H1 (cell line): ENCODE data around the gene LSG1. TPM values are rescaled to one million over a fixed set of nuclear protein-coding genes. Genes with fewer than 3 reads are reported as not detected.

ENCODE experiments used
- CTCF ChIA-PET: fragments of 300-600 bp; sonication (Branson Sonifier 250); formaldehyde crosslinking; loops from one replicate; lab custom pipeline; 2021; ENCODE audit not compliant: partially characterized antibody; lab: Charles Lee
- POLR2A ChIA-PET: fragments of 300-600 bp; sonication (Branson Sonifier 250); formaldehyde crosslinking; loops from one replicate; lab custom pipeline; 2021; ENCODE audit warnings: inconsistent platforms; ENCODE audit not compliant: partially characterized antibody; lab: Charles Lee
- DNase-seq, 2 experiments: peaks; one replicate each; pipeline versions ENCODE4 v3.0.0 to v3.0.0-alpha.2; 2010 to 2022; ENCODE audit warnings: low spot score in 2 of 2, low read depth in 1 of 2, mixed read lengths in 1 of 2
- FAIRE-seq: peaks from 2 replicates; lab custom pipeline; 2011; peaks lifted over from hg19 to GRCh38; lab: Jason Lieb, UNC
- H2AFZ ChIP-seq: 2 replicates; pipeline ENCODE4 v1.8.1; 2012; ENCODE audit warnings: low read length, inconsistent platforms
- H2AK5ac ChIP-seq: 2 replicates; pipeline ENCODE4 v1.6.1; 2013; ENCODE audit warnings: low read depth, low read length
- H2BK120ac ChIP-seq: replicated peaks from 2 replicates; pipeline ENCODE3; 2013; ENCODE audit warnings: low read depth, low read length, inconsistent platforms
- H2BK12ac ChIP-seq: 2 replicates; pipeline ENCODE4 v1.6.1; 2013; ENCODE audit warnings: low read depth, low read length
- H2BK15ac ChIP-seq: 2 replicates; pipeline ENCODE4 v1.6.1; 2013; ENCODE audit warnings: low read length
- H2BK20ac ChIP-seq: 2 replicates; pipeline ENCODE4 v1.6.1; 2013; ENCODE audit warnings: low read length
- H2BK5ac ChIP-seq: 2 replicates; pipeline ENCODE4 v1.6.1; 2013; ENCODE audit warnings: low read depth, low read length
- H3K14ac ChIP-seq: 2 replicates; pipeline ENCODE4 v1.6.1; 2013; ENCODE audit warnings: inconsistent platforms; ENCODE audit not compliant: insufficient read length
- H3K18ac ChIP-seq: 2 replicates; pipeline ENCODE4 v1.6.1; 2013; ENCODE audit warnings: low read length; ENCODE audit errors: extremely low read depth
- H3K23ac ChIP-seq: 2 replicates; pipeline ENCODE4 v1.6.1; 2013; ENCODE audit warnings: inconsistent platforms; ENCODE audit not compliant: insufficient read length
- H3K23me2 ChIP-seq: 2 replicates; pipeline ENCODE4 v1.6.1; 2013; ENCODE audit warnings: low read depth, low read length
- H3K27ac ChIP-seq: 2 replicates; pipeline ENCODE4 v1.6.1; 2011; ENCODE audit warnings: low read depth, low read length, inconsistent platforms
- H3K27me3 ChIP-seq, 4 experiments: replicated peaks in 1 of 4; 1 replicate in 1 of 4; 2 replicates in 3 of 4; pipeline versions ENCODE4 v1.6.1 to v1.8.1; 2011 to 2013; ENCODE audit warnings: low read length in 3 of 4, mild to moderate bottlenecking in 3 of 4, inconsistent platforms in 2 of 4, mixed read lengths in 2 of 4, moderate library complexity in 1 of 4; ENCODE audit not compliant: control insufficient read depth in 3 of 4, insufficient read depth in 3 of 4; ENCODE audit errors: extremely low read depth in 1 of 4
- H3K36me3 ChIP-seq, 4 experiments: 2 replicates each; pipeline versions ENCODE4 v1.6.1 to v1.8.1; 2011 to 2013; ENCODE audit warnings: mild to moderate bottlenecking in 4 of 4, low read length in 3 of 4, moderate library complexity in 2 of 4, control low read depth in 1 of 4, inconsistent platforms in 1 of 4; ENCODE audit not compliant: insufficient read depth in 4 of 4, control insufficient read depth in 2 of 4
- H3K4ac ChIP-seq: replicated peaks from 2 replicates; pipeline ENCODE3; 2013; ENCODE audit warnings: low read length, low read depth, mixed read lengths, inconsistent platforms; ENCODE audit not compliant: insufficient read length
- H3K4me1 ChIP-seq, 4 experiments: replicated peaks in 1 of 4; 1 replicate in 1 of 4; 2 replicates in 3 of 4; pipeline versions ENCODE4 v1.6.1 to v1.8.1; 2011 to 2013; ENCODE audit warnings: low read length in 3 of 4, inconsistent platforms in 2 of 4, mixed read lengths in 1 of 4; ENCODE audit not compliant: insufficient read depth in 4 of 4, control insufficient read depth in 3 of 4
- H3K4me2 ChIP-seq, 2 experiments: 2 replicates each; pipeline versions ENCODE4 v1.6.1 to v1.8.1; 2011 to 2013; ENCODE audit warnings: low read depth in 2 of 2, low read length in 2 of 2, control low read depth in 1 of 2, inconsistent platforms in 1 of 2, mild to moderate bottlenecking in 1 of 2; ENCODE audit not compliant: insufficient read depth in 1 of 2
- H3K4me3 ChIP-seq, 4 experiments: fragments of 200-600, 300-600 bp in 1 of 4; sonication (generic), shearing (Covaris generic), sonication (Bioruptor Twin) in 1 of 4; 2 replicates each; pipeline versions ENCODE4 v1.5.1 to v1.8.1; 2011 to 2016; ENCODE audit warnings: low read length in 4 of 4, low read depth in 3 of 4, control low read depth in 2 of 4, inconsistent platforms in 2 of 4, mild to moderate bottlenecking in 2 of 4, mixed read lengths in 1 of 4, moderate library complexity in 1 of 4; ENCODE audit not compliant: insufficient read depth in 2 of 4; ENCODE audit errors: extremely low read depth in 1 of 4
- H3K56ac ChIP-seq: replicated peaks from 2 replicates; pipeline ENCODE3; 2013; ENCODE audit warnings: low read depth, mild to moderate bottlenecking, mixed read lengths, low read length, inconsistent platforms; ENCODE audit not compliant: insufficient read length
- H3K79me1 ChIP-seq: 2 replicates; pipeline ENCODE4 v1.6.1; 2013; ENCODE audit warnings: low read depth, low read length, control low read depth
- H3K79me2 ChIP-seq, 2 experiments: 2 replicates each; pipeline versions ENCODE4 v1.6.1 to v1.8.1; 2012 to 2013; ENCODE audit warnings: low read length in 2 of 2, mild to moderate bottlenecking in 2 of 2, inconsistent platforms in 1 of 2; ENCODE audit not compliant: insufficient read depth in 2 of 2, control insufficient read depth in 1 of 2
- H3K9ac ChIP-seq, 4 experiments: replicated peaks in 1 of 4; 1 replicate in 1 of 4; 2 replicates in 3 of 4; pipeline versions ENCODE4 v1.6.1 to v1.8.1; 2011 to 2013; ENCODE audit warnings: low read depth in 3 of 4, low read length in 3 of 4, control low read depth in 2 of 4, mild to moderate bottlenecking in 2 of 4, moderate library complexity in 2 of 4, inconsistent platforms in 1 of 4; ENCODE audit errors: extremely low read depth in 1 of 4
- H3K9me3 ChIP-seq, 2 experiments: 2 replicates each; pipeline versions ENCODE4 v1.6.1 to v1.8.1; 2012 to 2013; ENCODE audit warnings: mild to moderate bottlenecking in 2 of 2, moderate library complexity in 2 of 2, control low read depth in 1 of 2, inconsistent platforms in 1 of 2, low read depth in 1 of 2, low read length in 1 of 2, mixed read lengths in 1 of 2; ENCODE audit not compliant: insufficient read depth in 2 of 2
- H4K20me1 ChIP-seq, 2 experiments: replicated peaks in 1 of 2; 2 replicates each; pipeline versions ENCODE3 to v1.8.1; 2011 to 2013; ENCODE audit warnings: inconsistent platforms in 2 of 2, low read length in 2 of 2, mild to moderate bottlenecking in 1 of 2; ENCODE audit not compliant: insufficient read depth in 2 of 2, control insufficient read depth in 1 of 2
- H4K5ac ChIP-seq: 2 replicates; pipeline ENCODE4 v1.6.1; 2013; ENCODE audit warnings: low read length, low read depth, mixed read lengths, inconsistent platforms; ENCODE audit not compliant: insufficient read length
- H4K8ac ChIP-seq: 2 replicates; pipeline ENCODE4 v1.8.0; 2013; ENCODE audit warnings: mild to moderate bottlenecking, moderate library complexity, low read length, inconsistent platforms; ENCODE audit not compliant: insufficient read depth; ENCODE audit errors: extremely low read depth
- H4K91ac ChIP-seq: replicated peaks from 2 replicates; pipeline ENCODE3; 2013; ENCODE audit warnings: low read length, mixed read lengths, inconsistent platforms; ENCODE audit not compliant: insufficient read length
- BACH1 ChIP-seq: IDR thresholded peaks from 2 replicates; pipeline ENCODE4 v1.6.1; 2012; ENCODE audit warnings: low read length, improper control_type of control experiment
- CHD1 ChIP-seq: IDR thresholded peaks from 2 replicates; pipeline ENCODE4 v1.6.1; 2012; ENCODE audit warnings: low read depth, low read length, improper control_type of control experiment
- EZH2 ChIP-seq: fragments of 200-600 bp; sonication (generic); IDR thresholded peaks from 2 replicates; pipeline ENCODE4 v1.7.1; 2012; ENCODE audit warnings: low read depth, mild to moderate bottlenecking, moderate library complexity, low read length, inconsistent platforms; ENCODE audit not compliant: severe bottlenecking
- GABPA ChIP-seq: IDR thresholded peaks from 2 replicates; pipeline ENCODE4 v1.6.1; 2011; ENCODE audit warnings: mild to moderate bottlenecking, low read length, moderate library complexity, borderline replicate concordance; ENCODE audit not compliant: insufficient read depth
- HDAC6 ChIP-seq: IDR thresholded peaks from one replicate; pipeline ENCODE4 v1.7.1; 2012; ENCODE audit warnings: low read depth, mild to moderate bottlenecking, inconsistent platforms, low read length, moderate library complexity
- KDM4A ChIP-seq: IDR thresholded peaks from one replicate; pipeline ENCODE4 v1.7.1; 2012; ENCODE audit warnings: low read depth, mild to moderate bottlenecking, moderate library complexity, low read length, inconsistent platforms; ENCODE audit not compliant: severe bottlenecking
- MAFK ChIP-seq: IDR thresholded peaks from 2 replicates; pipeline ENCODE4 v1.6.1; 2012; ENCODE audit warnings: low read depth, mild to moderate bottlenecking, improper control_type of control experiment, low read length
- PHF8 ChIP-seq: fragments of 200-600 bp; sonication (generic); conservative IDR thresholded peaks from 2 replicates; pipeline ENCODE4 v1.7.1; 2012; ENCODE audit warnings: low read depth, mild to moderate bottlenecking, inconsistent platforms, low read length, moderate library complexity
- SIRT6 ChIP-seq: IDR thresholded peaks from one replicate; pipeline ENCODE4 v1.7.1; 2012; ENCODE audit warnings: low read length, inconsistent platforms
- SP4 ChIP-seq: IDR thresholded peaks from 2 replicates; pipeline ENCODE4 v1.6.1; 2012; ENCODE audit warnings: low read length, inconsistent platforms
- SUZ12 ChIP-seq: fragments of 200-600 bp; sonication (generic); IDR thresholded peaks from 2 replicates; pipeline ENCODE4 v1.6.1; 2012; ENCODE audit warnings: mild to moderate bottlenecking, inconsistent platforms, low read length, moderate library complexity, mixed read lengths
- WGBS, 2 experiments: shearing (Covaris generic) in 1 of 2; methylation state at CpG; one replicate each; pipeline versions ENCODE4 v1.1.6 to v1.1.7; 2013 to 2015; ENCODE audit warnings: low lambda C conversion rate in 2 of 2, mixed read lengths in 2 of 2, inconsistent platforms in 1 of 2, low coverage in 1 of 2, missing lambda C conversion rate in 1 of 2; ENCODE audit not compliant: insufficient replicate concordance in 2 of 2, insufficient coverage in 1 of 2, insufficient read length in 1 of 2; ENCODE audit errors: extremely low coverage in 1 of 2, missing lambda C conversion rate in 1 of 2; 5-methylcytosine and 5-hydroxymethylcytosine counted together
- polyA plus RNA-seq, 7 experiments: library from polyadenylated mRNA; depleted of rRNA in 3 of 7; stranded (reverse) in 5 of 7; unstranded in 2 of 7; fragments of >200 nt in 5 of 7; fragments of 200-250 nt in 2 of 7; gene quantifications; 1 replicate in 5 of 7; 2 replicates in 1 of 7; 4 replicates in 1 of 7; pipeline versions ENCODE4 v1.2.1 to v1.2.3, GENCODE V29; 2011 to 2013; ENCODE audit warnings: missing spikeins in 2 of 7, mixed read lengths in 2 of 7
- total RNA-seq: library from RNA; stranded (reverse); fragmentation: NEBNext Ultra II Directional; extraction: Animal tissue kit (Norgen Biotek cat#: 25700); gene quantifications from 2 replicates; pipeline ENCODE4 v1.2.1, GENCODE V29; 2021
- TF ChIP-seq, protein P1 (sequence below): IDR thresholded peaks from 2 replicates; pipeline ENCODE4 v1.6.1; 2012; ENCODE audit warnings: inconsistent platforms
- TF ChIP-seq, protein P2 (sequence below): IDR thresholded peaks from 2 replicates; pipeline ENCODE4 v1.6.1; 2011; ENCODE audit warnings: low read depth, mild to moderate bottlenecking, low read length; ENCODE audit not compliant: insufficient read depth

The LSG1 gene
- total and polyA plus RNA-seq, 2 of the 8 experiments (the other 6 are each of a cell fraction or from before 2014, with no cell fraction given), result 23.7 to 47.6 TPM

DNA sequence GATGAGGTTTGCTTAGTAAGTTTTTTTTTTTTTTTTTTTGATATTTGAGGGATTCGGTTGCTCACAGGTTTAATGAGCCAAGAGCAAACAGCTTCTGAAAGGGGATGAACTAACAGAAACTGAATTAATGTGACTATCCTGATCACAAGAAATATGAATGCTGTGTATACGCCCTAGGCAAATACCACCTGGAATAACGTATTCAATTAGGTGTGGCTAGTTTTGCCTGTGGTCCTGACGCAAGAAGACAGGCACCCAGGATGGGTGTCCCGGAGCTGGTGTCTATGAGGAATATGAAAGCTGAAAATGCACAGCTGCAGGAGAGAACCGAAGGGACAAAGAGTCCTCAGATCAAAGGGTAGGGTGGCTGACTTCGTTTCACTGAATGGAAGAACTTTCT is 14.6 kb downstream of the LSG1 start:
- no peak for DNase-seq
- no peak overlapping the region for H2AK5ac ChIP-seq
- H4K5ac ChIP-seq, result no peak overlapping the region
- H2BK12ac ChIP-seq, result no peak overlapping the region
- no peak overlapping the region for H3K27ac ChIP-seq
- H2BK15ac ChIP-seq, result no peak overlapping the region
- ChIA-PET POLR2A (interaction anchor here (1.0 kb wide), 1 partner anchor 15 kb away, joined by 4 read pairs; the partner anchor contains the start of gene LSG1), CTCF (interaction anchor here (6.6 kb wide), 1 partner anchor 13 kb away, joined by 44 read pairs; the partner anchor contains the start of gene LSG1)
- no peak overlapping the region for H3K4me2 ChIP-seq
- FAIRE-seq, result no peak
- no peak overlapping the region for H3K23ac ChIP-seq
- no peak overlapping the region for H4K8ac ChIP-seq
- H3K9me3 ChIP-seq, result no peaks in the 10 kb centered on the region
- no peak overlapping the region for H2BK20ac ChIP-seq
- no peak overlapping the region for H3K18ac ChIP-seq
- H3K14ac ChIP-seq, result no peak overlapping the region
- no peaks in the 10 kb centered on the region; the same call in 1 of the 2 replicates for H3K79me1 ChIP-seq
- no peak overlapping the region for H3K9ac ChIP-seq
- H3K27me3 ChIP-seq, result no peaks in the 10 kb centered on the region
- no peaks in the 10 kb centered on the region for H3K23me2 ChIP-seq
- no peak overlapping the region for H3K4ac ChIP-seq
- H2BK5ac ChIP-seq, result no peak overlapping the region
- no peak overlapping the region for H3K56ac ChIP-seq
- no peak overlapping the region for H3K4me3 ChIP-seq
- H3K79me2 ChIP-seq, result peaks cover 0 to 3% of the 10 kb centered on the region in 2 experiments; a peak in 1 of 4 replicates
- H4K91ac ChIP-seq, result no peak overlapping the region
- WGBS, 2 experiments, result 85% methylated on average over 7 of the region's 7 CpGs; no CpG with 5 or more reads in 1 of the 2 experiments
- H3K36me3 ChIP-seq, result peaks cover 16 to 42% (median 28%) of the 10 kb centered on the region in 4 experiments
- H2BK120ac ChIP-seq, result no peak overlapping the region
- H2AFZ ChIP-seq, result no peak overlapping the region
- H4K20me1 ChIP-seq, result peaks cover 3% of the 10 kb centered on the region in 2 experiments
- H3K4me1 ChIP-seq, result peaks cover 0 to 5% (median 0%) of the 10 kb centered on the region in 4 experiments; a peak in 2 of 7 replicates
- TF ChIP-seq, protein P1, sequence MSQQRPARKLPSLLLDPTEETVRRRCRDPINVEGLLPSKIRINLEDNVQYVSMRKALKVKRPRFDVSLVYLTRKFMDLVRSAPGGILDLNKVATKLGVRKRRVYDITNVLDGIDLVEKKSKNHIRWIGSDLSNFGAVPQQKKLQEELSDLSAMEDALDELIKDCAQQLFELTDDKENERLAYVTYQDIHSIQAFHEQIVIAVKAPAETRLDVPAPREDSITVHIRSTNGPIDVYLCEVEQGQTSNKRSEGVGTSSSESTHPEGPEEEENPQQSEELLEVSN, result no peak
- no peak for TF ChIP-seq HDAC6
- no peak for TF ChIP-seq KDM4A
- TF ChIP-seq EZH2, result no peak
- TF ChIP-seq PHF8, result no peak
- TF ChIP-seq CHD1, result no peak
- TF ChIP-seq SUZ12, result no peak
- no peak for TF ChIP-seq SP4
- TF ChIP-seq, protein P2, sequence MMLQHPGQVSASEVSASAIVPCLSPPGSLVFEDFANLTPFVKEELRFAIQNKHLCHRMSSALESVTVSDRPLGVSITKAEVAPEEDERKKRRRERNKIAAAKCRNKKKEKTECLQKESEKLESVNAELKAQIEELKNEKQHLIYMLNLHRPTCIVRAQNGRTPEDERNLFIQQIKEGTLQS, result no peak
- no peak for TF ChIP-seq SIRT6
- TF ChIP-seq MAFK, result no peak
- no peak for TF ChIP-seq BACH1
- TF ChIP-seq GABPA, result no peak
